Muscle of back (tissue), 11 donors: ENCODE results near the gene MRC2. TPM values are rescaled to one million over a fixed set of nuclear protein-coding genes. Genes with fewer than 3 reads are reported as not detected.

Experiments used
- DNase-seq, 3 donors: peaks; one replicate each; pipeline versions ENCODE4 v3.0.0 to v3.0.0-alpha.2; 2013
- polyA plus RNA-seq, 10 donors: library from polyadenylated mRNA; unstranded; fragments of 120-200 nt; gene quantifications; one replicate each; pipeline ENCODE4 v1.2.1, GENCODE V29; 2013; ENCODE audit not compliant: insufficient read length in 10 of 10

MRC2 gene
- polyA plus RNA-seq, 10 donors: 112 to 237 (median 150) TPM

DNA sequence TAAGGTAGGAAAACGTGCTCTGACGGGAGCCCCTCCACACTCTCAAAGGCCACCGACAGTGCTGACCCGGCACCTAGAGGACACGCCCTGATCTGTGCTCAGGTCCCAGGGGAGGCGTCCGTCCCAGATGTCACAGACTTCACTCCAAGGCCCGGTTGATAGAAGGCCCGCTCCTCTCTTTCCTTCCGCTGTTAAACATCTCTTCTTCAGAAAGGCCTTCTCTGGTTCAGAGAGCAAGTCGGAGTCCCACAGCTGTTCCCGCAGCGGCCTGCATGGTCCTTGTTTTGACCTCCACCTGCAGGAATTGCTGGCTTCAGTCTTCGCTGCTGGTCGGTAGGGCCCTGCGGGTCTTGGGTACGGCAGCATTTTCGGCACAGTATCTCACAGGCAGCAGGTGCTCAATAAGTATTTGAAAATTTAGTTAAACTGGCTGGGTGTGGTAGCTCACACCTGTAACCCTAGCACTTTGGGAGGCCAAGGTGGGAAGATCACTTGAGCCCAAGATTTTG is 88.5 kb downstream of the MRC2 start:
- DNase-seq: no peak

DNA sequence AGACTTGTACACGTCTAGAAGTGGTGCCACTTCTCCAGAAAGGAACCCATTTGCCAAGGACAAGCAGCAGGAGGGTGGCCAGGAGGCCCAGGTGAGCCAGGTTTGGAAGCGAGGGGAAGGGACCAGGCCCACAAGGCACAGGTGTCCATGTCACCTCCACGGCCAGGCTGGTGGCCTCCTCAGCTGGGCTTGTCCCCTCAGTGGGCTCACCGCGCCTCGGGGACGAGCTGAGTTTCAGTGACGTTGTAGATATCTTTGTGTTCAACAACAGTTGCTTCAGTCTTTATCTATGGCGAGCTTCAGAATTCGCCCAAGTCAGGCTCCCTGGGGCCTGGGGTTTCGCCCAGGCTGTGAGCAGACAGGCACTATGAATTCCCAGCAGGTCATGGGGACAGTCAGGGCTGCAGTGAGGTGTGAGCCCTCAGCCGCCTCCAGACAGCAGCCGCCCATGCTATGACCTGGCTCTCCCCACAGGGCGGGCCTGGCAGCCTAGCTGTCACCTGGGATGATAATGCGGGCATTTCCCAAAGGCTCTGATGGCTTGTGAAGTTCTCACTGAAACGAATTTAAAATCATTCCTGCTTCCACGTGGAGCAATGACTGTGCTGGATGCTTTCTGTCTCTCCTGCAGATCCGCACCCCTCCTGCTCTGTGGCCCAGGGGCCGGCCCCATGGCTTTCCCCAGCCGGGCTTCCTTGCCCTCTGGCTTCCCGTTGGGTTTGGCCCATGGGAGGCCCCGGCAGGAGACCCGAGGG is 89.5 kb downstream of the MRC2 start:
- no peak for DNase-seq

DNA sequence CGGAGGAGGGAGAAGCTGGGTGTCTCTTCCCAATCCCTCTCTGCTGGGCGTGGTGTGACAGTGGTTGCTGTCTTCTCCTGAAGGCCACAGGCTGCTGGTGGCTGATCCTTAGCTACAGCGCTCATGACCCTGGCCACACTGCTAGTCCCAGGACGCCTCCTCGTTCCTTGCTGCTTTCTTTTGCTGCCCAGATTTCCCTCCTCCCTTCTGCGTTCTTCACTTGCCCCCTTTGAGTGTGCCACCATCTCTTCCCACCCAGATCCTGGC is 90.1 kb downstream of the MRC2 start:
- no peak for DNase-seq

DNA sequence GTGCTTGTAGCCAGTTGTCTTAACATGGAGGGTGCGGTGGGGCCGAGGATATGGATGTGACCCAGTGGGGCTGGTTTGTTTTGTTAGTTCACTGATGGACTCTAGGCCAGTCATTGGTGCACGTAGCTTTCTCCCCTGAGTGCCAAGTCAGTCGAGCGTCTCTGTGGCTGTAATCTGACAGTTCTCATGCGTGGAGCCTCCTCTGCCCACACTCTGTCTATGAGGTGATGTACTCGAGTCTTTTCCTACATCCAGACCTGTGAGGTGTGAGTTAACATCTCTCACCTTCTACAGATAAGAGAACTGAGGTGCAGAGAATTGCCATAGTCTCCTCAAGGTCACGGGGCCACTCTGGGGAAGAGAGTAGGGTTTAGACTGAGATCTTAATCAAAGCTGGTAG is 90.4 kb downstream of the MRC2 start:
- DNase-seq: no peak

DNA sequence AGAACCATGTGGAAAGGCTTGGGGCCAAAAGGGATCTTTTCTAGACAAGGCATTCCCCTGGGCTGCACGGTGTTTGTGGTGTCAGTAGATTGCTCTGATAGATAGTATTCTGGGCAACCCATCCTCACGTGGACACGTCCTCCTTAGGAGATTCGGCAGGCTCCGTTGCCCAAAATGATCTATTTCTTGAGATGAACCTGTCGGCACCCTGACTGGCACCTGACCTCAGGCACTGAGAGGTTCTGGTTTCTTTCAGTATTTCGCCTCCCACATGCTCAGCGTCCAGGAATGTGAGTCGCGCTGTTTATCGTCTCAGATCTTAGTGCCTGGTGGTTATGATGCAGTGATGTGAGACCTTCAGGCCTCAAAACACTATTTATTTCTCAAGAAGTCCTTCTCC is 91.0 kb downstream of the MRC2 start:
- DNase-seq: no peak

DNA sequence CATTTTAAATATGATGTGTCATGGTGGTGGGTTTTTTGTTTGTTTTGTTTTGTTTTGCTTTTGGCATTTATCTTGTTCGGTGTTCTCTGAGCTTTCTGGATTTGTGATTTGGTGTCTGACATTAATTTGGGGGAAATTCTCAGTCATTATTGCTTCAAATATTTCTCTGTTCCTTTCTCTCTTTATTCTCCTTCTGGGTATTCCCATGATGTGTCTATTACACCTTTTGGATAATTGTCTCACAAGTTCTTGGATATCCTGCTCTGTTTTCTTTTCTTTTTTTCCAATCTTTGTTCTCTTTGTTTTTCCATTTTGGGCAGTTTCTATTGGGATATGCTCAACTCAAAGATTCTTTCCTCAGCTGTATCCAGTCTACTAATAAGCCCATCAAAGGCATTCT is 92.1 kb downstream of the MRC2 start:
- no peak for DNase-seq

DNA sequence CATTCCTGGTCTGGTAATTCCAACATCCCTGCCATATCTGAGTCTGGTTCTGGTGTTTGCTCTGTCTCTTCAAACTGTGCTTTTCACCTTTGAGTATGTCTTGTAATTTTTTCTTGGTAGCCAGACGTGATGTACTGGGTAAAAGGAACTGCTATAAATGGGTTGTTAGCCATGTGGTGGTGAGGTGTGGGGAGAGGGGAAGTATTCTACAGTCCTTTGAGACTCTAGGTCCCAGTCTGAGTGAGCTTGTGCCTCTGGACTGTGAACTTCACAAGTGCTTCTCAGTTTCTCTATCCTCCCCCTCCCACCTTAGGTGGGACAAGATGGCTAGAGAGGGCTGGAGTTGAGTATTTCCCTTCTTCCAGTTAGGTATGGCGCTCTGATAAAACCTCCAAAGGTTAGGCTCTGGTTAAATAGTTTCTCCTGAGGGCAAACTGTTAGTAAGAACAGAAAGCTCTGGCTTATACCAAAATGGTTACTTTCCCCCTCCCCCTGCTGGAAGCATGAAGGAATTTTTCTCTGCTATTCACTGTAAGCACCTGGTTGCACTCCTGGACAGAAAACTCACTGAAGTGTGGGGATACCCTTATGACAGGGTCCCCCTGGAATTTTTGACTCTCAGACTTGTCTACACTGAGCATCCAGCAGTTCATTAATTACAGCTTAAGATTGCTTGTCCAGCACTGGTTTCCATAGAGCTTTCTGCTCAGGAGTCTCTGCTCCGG is 92.8 kb downstream of the MRC2 start:
- no peak for DNase-seq

DNA sequence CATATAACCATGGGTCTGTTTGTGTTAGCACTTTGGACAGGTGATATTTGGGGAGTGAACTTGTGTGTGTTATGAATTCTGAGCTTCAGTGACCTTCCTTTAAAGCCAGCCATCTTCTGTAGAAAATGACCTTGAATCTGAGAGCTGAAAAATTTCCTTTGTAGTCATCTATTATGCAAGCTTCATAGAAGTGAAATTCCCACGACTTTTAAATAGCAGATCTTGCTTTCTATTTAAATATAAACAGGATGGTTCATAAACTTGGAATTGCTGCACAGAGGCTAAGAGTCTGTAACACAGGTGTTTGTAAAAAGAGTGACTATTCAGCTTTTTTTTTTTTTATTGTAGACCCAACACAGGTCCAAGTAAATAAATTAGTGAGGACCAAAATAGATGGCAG is 95.2 kb downstream of the MRC2 start:
- DNase-seq: no peak

DNA sequence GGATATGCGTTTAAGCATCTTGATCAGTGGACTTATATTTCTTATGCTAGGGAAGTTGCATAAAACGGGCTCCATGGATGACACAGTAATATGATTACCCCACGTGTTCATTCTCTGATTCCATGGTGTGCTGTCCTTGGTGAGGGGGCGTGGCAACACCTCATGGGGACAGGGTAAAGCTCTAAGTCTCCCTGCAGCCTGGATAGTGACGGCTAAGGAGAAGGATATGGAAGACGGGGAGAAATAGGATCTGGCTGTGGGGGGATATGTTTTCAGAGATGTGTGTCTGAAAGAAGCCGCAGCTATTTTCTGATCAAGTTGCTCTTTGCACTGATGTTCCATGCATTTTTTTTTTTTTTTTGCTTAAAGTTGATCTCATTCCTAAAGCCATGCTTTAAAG is 96.4 kb downstream of the MRC2 start:
- no peak for DNase-seq

DNA sequence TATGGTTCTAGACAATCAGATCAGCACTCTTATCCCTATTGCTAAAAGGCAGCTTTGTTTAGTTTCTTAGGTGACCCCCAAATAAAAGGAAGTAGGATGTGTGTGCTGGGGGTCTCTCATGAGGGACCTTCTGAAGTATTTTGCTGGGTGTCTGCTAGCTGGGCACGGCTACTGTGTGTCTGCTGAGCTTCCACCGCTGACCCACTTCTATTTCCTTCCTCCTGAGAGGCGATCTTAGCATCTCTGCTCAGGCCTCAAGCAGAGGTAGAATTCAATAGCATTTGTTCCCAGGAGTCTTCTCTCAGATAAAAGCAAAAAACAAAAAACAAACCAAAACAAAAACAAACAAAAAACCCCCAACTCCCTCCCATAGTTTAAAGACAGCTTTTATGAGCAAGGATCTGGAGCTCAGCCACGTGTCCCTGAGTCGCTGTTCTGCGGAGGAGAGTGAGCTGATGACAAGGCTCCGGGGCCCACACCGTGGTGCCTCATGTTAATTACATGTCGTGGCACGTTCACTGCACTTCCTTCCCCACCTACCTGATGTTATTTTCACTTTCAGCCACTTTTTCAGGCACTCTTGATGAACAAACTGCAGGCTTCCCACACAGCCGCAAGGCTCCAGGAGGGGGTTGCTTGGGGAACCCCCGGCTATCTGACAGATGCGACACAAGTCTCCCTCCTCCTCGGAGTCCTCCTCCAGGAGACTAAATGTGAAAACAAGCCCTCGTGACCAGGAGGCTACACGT is 97.1 kb downstream of the MRC2 start:
- no peak for DNase-seq

DNA sequence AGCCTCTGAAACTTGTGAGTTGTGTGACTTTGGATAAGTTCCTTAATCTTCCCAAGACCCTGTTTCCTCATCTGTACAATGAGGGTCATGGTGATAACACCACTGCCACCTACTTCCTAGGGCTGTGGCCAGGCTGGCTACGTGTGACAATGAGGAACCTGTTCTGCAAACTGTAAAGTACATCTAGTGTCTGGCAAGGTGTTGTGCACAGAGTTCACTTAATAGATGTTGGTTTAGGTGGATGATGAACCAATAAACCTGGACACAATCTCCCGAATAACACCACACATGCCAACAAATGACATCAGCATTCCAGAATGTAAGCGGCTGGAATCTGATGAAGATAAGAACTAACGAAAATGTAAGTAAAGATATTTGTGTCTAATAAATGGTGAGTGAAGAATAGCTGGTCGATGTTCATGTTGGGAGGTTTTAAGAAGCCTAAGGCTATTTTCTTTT is 98.3 kb downstream of the MRC2 start:
- DNase-seq: no peak

DNA sequence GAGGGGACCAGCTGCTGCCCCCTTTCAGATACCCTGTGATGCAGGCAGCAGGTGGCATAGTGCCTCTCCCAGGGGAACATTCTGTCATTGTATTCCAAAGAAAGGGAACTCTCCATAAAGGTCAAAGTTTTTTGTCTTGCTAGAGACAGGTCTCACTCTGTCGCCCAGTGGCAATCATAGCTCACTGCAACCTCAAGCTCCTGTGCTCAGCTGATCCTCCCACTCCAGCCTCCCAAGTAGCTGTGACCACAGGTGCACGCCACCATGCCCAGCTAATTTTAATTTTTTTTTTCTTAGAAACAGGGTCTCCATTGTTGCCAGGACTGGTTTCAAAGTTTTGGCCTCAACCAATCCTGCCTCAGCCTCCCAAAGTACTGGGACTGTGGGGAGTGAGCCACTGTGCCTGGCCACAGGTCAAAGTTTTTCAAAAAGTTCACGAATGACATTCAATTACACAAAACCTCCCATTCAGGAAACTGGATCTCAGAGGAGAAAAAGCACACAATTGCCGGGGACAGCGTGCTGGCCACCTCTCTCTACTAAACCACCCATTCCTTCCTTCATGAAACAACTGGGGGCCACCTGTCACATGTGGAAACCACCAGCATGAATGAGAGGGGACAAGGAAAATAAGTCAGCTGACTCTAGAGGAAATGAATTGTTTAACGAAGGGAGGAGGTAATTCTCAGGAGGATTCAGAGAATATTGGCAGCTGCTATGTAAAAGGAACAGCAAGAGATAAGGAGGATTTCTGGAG is 100.6 kb downstream of the MRC2 start:
- DNase-seq: no peak

DNA sequence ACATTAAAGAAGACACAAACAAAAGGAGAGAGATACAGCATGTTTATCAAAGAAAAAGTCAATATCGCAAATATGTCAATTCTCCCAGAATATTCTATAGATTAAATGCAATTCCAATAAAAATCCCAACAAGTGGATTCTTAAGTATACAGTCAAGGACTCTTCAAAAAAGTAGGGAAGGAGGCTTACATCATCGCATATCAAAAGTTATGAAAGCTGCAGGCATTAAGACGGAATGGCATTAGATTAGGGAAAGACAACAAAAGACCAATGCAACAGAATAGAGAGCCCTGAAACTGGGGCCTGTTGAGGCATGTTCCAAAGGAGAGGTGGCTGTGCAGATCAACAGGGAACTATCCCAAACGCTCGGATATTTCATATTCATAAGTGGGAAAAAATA is 104.7 kb downstream of the MRC2 start:
- no peak for DNase-seq

DNA sequence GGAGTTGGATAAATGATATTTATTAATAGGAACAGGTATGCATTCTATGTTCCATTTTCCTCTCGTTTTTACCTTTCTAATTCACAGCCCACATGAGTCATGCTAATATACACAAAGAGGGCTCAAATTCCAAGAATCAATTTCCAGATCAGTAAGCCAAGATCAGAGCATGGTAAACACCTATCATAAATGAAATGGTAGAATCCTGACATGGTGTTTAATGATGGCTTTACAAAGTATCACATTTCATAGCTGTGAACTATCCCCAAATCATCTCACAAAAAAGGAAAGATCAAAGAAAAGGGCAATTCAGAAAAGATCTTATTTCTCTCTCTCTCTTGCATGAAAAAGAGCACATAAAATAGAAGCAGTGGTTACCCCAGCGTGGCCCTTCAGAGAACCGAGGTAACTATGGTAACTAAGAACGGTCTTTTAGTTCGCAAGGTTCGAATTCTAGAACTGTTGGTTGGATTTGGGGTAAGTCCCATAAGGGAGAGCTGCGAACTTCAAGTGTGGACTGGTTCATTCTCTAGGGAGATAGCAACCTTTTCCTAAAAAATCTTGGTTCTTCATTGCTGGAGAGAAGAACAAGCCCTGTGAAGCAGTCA is 107.7 kb downstream of the MRC2 start:
- DNase-seq: no peak

DNA sequence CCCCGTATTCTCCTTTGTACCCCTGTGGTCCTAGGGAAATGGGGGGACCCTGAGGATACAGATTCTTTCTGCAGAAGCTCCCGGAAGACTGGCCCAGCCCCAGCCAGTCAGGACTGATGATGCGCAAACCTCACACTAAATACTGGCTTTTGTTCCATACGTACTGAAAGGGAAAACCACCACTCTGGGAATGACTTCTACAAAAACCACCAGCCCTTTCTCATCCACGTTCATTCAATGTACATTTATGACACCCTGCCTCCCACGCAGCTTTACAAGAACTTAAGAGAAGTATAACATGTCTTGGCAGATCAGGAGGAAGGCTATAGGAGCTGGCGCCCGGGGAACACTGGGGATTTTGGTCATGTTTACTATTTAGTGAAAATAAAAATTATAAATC is 110.0 kb downstream of the MRC2 start:
- DNase-seq: no peak

DNA sequence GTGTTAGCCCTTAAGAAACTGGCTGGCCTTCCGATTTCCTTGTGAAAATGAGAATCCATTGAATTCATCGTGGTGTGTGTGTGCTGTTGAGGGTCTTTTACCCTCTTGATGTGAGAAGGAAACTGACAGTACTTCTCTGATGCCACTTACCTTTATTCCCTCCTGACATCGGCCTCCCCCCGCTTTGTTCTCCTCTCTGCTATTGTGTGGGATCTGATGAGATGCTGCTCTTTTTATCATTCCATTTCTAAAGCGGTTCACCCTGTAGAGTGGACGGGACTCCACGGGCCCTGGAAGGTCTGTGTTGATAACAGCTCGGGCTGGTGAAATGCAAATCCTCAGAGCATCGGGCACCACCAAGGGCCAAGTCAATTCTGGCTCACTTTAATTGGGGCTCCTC is 110.8 kb downstream of the MRC2 start:
- no peak for DNase-seq

DNA sequence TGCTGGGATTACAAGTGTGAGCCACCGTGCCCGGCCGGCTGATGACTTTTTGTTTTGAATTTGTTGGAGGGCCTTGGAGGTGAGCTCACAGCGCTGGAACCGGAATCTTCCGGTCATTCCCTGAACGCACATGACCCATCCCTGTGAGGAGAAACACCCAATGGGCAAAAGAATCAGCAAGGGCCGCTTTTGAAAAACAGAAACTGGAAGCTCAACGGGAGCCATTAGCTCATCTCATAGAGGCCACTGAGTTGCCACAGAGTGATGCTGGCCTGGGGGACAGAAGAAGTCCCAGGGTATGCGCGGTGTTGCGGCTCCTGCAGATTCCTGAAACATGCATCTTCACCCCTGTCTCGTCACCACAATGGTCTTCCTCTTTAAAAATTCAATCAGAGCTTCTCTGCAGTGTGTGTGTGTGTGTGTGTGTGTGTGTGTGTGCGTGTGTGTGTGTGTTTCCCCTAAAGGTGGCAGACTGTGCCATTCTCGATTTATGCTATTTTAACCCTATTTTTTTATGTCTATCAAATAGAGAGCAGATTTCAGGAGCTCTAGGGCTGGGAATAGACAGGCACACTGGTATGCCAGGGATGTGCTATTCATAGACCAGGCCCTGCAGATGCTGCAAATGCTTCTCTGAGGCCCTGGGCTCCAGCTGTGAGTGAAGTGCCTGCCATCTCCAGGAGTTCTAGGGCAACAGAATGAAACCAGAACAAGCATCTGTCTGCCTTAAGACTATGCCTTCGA is 112.3 kb downstream of the MRC2 start:
- DNase-seq: no peak

DNA sequence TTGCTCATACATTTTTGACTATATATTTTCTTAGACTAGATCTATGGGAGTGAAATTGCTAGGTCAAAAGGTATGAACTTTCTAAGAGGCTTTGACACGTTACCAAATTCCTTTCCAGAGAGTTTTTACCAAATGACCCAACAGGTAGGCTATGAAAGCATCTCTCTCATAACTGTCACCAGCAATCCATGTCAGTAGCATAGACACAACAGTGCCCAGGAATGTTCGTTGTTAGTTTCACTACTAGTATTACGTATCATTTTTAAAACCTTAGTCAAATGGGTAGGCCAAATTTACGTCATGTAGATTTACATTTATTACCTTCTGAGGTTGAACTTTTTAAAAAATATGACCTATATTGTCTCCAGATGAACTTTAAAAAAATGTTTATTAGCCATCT is 113.8 kb downstream of the MRC2 start:
- DNase-seq: no peak
